GM19193 (cell line): ENCODE results near the gene POTEB2.
"Not testable (repeated sequence)": the region's sequence is repeated elsewhere in the genome, so short reads cannot be mapped to it uniquely, and the experiment has no call there.

Source experiments
- POLR2A ChIP-seq: IDR thresholded peaks from 4 replicates; pipeline ENCODE4 v1.6.1; 2011; ENCODE audit not compliant: insufficient read depth, insufficient read length; ENCODE audit errors: extremely low read depth

Gene POTEB2

DNA sequence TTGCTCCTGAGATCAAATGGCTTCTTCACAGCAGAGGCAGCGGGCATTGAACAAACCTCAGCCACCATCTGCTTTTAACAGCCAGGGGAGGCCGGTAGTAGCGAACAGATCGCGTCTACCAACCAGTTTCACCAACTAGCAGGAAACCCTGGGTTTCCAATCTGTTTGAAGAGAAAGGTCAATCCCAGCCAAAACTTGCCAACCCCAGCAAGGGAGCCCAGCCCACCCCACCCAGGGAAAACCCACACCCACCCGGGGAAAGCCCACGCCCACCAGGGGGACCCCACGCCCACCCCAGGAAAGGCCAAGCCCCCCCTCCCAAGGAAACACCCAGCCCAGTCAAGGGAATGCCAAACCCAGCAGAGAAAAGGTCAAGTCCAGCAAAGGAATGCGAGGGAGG is at the start of gene POTEB2:
POTEB2 (minus strand) TSS at position 101 of the 400 bp plus-strand sequence; CDS start at position 68, 33 bp downstream.
- TF ChIP-seq POLR2A, result not testable (repeated sequence)
